GDM1 (cell line): ENCODE results near the gene RASL11B.

Experiments
- DNase-seq: peaks from one replicate; lab custom pipeline; 2025; lab: John Stamatoyannopoulos, UW

RASL11B gene

DNA sequence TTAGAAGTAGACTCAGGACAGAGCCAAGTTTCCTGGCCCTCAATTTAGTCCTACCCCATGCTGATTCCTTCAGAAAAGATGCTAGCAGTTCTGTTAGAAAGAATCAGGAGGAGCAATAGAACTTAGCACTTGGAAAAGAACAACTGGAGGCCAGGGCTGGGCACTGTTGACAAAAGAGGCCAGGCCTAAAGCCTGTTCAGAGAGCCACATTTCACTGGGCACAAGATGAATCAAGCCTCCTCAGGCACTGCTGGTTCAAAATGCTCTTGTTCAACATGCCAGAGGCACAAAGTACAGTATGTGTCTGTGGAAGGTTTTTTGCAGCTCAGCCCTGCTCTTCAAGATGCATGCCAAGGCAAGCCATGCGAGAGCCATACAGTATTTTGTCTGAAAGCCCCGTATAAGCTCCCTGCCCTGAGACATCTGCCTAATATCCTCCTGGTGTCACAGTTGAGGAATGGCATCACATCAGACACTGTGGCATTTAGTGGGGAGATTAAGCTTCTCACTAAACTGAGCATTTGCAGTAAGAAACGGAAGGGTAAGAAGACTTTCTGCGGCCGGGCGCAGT is 53.7 kb downstream of the RASL11B start:
- DNase-seq: no peak
